Head of caudate nucleus (tissue), 42 donors: ENCODE data around the gene PRDM5.

Source experiments
- DNase-seq, 42 donors: peaks; one replicate each; pipeline versions ENCODE4 v3.0.0 to v3.0.0-alpha.2; 2020 to 2021; ENCODE audit warnings: mixed read lengths in 7 of 42
- intact Hi-C: fragments of 100-400 bp; cut with DNase I; formaldehyde crosslinking; loops from one replicate; pipeline ENCODE4 v1.15.0; 2022

PRDM5 gene

DNA sequence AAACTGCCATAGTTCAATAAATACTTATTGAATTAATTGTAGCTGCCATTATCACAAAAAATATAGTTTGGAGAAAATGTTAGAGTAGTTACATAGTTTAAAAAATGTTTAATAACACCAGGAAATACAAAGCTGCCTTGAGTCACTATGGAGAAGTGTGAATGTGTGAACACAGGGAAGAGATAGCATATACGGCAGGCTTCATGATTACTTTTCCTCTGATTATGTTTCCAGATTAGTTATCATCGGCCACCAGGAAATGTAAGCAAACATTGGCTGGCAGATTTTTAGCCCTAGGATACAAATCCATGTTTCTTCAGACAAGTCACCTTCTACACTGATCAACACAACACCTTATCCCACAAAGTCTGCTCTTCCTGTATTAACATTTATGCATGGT is 4.4 kb downstream of the PRDM5 start:
- DNase-seq: no peak

DNA sequence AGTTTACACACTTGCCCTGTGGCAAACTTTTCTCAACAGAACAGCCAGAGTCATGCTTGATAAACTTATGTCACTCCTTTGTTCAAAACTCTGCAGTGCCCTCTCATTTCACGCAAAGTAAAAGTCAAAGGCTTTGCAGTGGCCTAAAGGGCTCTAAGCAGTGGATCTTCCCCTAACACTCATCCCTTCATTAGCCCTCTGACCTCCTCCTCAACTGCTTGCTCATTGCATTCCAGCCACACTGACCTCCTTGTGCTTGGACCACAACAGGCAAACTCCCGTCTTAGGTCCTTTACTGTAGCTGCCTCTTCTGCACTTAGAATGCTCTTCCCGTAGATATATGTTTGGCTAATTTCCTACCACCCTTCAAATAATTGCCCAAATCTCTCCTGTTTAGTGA is 5.6 kb downstream of the PRDM5 start:
- intact Hi-C loops: no loop called here
- DNase-seq: no peak

More for the DNA sequence above, 4.4 kb downstream of the PRDM5 start:
- intact Hi-C loops: no loop called here

DNA sequence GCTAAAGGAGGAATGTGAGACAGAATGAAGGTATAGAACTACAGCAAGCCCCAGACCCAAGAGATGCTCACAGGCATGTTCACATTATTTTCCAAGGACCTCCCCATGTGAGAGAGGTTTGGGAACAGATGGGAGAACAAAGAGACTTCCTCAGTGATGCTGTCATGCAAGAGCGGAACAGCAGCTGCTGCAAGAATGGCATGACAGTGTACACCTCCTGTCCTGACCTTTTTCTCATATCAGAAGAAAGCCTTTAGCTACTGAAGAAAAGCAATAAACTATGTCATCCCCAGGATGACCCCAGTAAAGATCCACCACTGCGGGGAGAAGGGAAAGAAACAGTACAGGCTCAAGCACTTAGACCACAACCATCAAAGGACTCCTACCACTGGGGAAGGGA is 7.2 kb downstream of the PRDM5 start:
- intact Hi-C loops: no loop called here
- DNase-seq: no peak

DNA sequence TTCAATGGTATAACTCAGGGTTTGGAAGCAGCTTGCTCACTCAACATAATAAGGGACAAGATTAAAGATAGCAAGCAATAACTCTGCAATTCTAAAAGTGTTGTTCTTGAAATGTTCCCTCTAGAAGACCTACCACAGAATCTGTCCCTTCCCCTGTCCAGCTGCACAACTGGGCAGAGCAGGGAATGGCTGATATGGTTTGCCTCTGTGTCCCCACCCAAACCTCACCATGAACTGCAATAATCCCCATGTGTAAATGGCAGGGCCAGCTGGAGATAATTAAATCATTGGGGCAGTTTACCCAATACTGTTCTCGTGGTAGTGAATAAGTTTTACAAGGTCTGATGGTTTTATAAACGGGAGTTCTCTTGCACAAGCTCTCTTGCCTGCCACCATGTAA is 19.1 kb downstream of the PRDM5 start:
- intact Hi-C loops: no loop called here
- no peak for DNase-seq

DNA sequence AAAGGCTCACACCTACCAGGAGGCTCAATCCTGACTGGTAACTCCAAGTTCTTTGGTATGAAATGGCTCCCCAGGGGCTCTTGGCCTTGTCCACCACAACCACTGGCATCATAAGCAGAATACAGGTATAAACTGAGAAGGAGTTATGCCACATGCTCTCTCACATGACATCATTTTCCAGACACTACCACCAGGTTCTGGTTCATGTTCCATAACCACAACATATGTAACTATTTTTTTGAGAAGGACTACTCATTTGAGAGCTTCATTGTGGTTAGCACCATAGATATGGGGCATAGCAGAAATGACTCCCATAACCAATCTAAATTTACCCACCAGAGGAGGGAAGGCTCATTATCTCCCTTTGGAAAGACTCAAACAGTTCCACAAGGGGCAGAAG is 19.6 kb downstream of the PRDM5 start:
- intact Hi-C loops: no loop called here
- DNase-seq: no peak

DNA sequence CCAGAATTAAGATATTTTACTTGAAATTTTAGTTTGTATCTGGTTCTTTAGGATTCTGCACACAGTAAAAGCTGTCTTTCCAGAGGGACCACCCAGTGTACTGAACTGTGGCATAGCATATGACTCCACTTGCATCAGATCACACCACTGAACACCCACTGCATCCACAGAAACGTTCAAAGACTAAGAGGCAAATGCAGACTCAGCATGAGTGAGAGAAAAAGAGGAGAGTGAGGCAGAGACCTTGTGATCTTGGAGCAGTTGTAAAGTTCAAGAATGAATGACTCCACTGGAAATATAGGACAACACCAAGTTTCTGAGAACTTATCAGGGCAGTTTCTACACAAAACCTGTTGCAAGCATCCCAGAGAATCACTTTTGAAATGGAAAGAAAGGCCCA is 20.8 kb downstream of the PRDM5 start:
- no peak for DNase-seq
- intact Hi-C loops: no loop called here

DNA sequence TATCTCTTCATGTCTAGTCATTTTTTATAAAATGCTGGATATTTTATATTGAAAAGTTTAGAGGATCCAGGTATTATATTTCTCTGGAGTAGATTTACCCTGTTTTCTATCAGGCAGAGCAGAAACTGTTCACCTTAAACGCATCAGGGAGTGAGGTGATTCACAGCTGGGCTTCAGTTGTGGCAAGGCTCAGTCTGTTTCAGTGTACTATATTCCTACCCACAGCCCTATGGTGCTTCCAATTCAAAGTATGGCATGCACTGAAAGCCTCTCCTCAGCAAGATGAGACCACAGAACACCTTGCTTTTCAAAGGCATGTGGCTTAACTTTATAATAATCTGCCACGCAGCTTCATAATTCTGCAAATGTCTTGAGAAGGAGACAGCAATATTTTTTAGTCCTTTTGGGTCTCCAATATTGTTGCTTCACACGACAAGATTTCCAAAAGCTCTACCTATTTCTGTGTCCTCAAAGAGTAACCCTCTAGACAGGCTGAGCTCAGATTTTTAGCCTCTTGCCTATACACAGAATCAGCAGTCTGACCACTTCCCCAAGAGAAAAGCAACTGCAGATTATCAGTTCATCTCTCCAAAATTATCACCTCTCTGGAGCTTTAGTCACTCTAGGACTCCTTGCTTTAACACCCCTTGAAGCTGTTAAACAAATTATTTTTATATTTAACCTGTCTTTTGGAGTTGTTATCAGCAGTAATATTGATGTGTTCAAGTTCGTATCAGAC is 24.4 kb downstream of the PRDM5 start:
- no peak for DNase-seq
- intact Hi-C loops: no loop called here

DNA sequence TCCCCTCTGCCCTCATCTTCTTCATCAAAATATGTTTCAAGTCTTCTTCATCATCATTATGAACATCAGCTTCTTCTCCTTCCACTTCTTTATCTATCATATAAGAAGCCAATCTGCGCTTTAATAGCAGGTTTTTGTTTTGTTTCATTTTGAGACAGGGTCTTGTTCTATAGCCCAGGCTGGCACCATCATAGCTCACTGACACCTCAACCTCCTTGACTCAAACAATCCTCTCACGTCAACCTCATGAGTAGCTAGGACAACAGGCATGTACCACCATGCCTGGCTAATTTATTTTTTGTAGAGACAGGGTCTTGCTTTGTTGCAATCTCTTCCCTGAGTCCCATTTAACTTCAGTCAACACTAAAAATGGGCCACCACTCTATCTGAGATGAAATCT is 27.0 kb downstream of the PRDM5 start:
- intact Hi-C loops: no loop called here
- DNase-seq: no peak

DNA sequence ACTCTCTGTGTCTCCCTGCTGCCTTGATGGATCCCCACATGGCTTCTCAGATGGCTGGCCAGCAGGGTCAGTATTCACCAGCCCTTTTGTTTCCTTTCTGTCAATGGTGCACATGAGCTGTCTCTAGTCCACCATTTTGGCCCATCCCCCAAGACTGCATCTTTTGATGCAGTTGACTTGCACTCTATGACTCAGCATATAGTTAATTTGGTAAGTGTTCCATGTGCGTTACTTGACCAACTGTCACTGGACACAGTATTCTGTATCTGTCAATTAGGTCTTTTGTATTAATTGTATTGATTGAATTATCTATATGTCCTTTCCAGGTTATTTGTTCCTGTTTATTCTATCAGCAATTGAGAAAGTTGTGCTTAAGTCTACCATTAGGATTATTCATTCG is 29.2 kb downstream of the PRDM5 start:
- intact Hi-C loops: no loop called here
- no peak for DNase-seq

DNA sequence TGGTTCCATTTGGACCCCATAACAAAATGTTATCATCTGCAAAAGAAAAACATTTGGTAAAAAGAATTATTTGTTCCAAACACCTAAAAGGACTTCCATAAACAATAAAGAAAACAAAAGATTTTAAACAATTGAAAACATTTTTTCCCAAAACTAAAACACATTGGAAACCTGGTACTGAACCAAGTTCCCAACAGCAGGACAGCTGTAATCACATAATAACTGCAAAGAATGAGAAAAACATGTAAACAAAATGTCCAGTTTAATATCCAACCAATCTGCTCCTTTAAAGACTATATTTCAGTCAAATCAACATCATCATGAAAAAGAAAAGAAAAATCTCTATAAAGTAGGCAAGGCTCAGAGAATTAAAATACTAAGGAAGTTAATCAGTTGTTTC is 36.3 kb downstream of the PRDM5 start:
- intact Hi-C loops: no loop called here
- no peak for DNase-seq

DNA sequence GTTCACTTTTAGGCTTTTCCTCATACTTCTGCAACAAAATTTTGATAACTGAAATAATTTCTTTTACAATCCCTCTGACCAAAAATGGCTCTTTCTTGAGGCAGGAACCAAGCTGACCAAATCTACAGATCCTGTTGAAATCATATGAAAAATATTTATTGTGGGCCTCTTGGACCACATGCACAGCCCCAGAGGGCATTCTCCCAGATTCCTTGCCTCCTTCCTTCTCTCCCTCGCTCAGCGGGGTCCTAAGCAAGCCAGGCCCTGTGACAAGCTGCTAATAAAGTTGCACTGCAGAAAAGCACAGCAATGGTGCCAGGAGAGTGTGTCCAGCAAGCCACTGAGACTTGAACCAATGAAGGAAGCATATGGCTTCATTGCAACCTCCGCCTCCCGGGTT is 40.7 kb downstream of the PRDM5 start:
- DNase-seq: no peak
- intact Hi-C loops: no loop called here

DNA sequence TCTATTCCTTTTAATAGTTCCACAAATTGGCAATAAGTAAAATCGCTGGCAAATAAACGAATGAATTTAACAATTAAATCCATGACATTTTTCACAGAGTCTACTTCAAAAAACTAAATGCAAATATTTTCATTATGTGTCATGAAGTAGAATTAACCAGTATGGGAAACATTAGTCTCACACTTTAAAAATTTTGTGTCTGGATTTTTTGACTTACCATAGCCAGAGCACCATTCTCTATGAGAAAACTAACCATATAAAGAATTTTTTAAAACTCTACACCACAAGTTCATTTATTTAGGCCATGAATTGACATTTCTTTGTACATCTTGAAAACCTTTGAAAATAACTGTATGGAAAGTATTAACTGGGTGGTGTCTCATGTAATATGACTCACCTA is 41.2 kb downstream of the PRDM5 start:
- DNase-seq: no peak
- intact Hi-C loops: no loop called here

DNA sequence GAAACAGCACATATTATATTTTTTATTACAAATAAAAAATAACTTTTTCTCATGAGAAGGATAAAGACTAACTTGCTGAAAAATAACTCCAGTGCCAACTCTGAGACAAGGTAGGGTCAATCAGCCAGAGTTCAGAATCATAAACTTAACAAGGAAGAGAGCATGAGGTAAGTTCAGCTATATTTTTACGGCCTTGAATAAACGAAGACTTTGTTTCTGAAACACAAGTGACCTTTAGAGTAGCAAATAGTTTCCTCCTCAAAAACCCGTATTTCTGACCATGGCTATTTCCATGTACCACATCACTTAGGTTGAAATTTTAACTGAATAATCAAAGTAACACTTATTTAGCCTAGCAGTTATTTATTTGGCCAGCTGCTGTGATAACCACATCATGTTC is 45.5 kb downstream of the PRDM5 start:
- no peak for DNase-seq
- intact Hi-C loops: no loop called here

DNA sequence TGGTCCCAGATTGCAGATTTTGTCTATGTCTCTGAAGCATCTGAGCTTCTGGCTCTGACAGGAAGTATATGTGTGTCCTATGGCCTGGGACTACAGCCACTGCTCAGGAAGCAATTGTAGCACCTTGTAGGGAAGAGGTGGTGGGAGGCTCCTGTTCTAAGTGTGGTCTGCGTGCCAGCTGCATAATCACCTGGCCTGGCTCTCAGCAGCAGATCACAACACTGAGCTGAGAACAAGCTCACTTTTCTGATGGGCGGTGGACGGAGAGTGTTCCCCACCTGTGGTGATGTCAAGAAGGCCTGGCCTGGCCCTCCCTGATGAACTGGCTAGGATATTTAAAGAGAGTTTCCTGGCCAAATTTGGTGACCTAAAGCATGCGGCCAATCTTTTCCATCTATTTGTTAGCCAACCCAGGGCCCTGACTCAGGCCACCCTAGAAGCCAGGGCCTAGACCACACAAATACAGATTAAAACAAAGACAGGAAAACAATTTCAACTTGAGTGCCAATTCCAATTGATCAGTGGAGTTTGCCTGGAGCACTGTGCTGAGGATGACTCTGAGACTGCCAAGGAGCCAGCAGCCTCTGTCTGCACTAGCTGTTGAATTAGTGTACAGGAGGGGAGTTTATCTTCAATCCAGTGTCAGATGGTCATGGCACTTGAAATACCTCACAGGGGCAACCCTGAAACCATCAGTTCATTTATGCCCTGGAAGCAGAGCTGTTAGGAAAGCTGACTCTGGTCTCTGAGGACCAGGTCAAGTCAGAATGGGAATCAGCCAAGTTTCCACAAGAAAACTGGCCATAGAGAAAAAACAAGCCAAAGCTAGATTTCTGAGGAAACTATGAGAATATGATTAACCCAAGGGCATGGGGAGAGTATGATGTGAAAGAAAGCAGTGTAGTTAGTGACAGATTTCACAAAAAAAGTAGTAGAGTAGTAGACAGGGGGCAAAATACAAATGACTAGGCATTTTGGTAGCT is 47.4 kb downstream of the PRDM5 start:
- intact Hi-C loops: no loop called here
- no peak for DNase-seq

DNA sequence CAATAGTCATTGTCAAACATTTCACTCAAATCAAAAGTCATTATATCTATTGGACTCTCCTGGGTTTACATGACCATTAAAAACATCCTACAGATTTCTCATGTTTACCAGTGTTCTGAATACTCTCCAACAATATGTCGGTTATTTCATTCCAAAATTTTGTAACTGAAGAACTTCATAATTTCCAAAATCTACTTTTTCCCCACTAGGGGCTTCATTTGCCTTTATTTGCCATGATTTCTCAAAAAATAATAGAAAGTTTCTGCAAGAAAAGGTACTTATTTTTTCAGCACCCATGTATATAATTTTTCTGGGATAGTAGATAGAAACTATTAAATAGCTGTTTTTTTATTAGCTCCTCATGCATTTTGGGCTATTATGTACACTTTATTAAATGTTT is 49.0 kb downstream of the PRDM5 start:
- intact Hi-C loops: no loop called here
- DNase-seq: no peak

DNA sequence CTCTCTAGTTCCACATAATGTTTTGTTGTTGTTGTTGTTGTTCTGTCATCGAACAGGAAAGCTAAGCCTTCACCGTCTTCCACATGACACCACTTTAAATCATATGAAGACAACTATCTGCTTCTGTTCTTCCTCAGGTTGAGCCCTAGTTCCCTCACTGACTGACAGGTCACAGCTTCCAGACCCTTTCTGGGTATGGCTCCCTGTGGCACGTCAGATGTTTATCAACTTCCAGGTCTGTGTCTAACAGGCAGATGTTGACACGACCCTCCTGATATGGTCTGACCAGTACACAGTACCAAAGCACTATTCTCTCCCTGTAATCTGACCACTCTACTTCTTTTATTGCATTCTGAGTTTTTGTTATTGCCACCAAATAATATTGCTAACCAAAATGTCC is 51.4 kb downstream of the PRDM5 start:
- no peak for DNase-seq
- intact Hi-C loops: no loop called here

DNA sequence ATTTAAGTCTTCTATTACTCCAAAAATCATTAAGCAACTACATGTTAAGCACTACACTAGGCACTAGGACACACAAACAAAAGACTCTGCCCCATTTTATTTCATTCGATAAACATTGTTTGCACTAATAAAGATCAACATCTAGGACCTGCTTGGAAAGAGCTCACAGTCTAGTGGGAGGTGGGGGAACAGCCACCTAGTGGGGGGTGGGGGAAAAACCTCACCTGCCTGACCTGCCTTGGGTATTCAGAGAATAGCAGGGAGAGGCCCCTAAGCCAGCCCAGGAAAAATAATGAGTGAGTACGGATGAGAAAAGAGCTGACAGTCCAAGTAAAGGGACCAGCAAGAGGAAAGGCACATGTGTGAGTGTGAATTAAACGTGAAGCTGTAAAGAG is 52.2 kb downstream of the PRDM5 start:
- intact Hi-C loops: no loop called here
- no peak for DNase-seq

DNA sequence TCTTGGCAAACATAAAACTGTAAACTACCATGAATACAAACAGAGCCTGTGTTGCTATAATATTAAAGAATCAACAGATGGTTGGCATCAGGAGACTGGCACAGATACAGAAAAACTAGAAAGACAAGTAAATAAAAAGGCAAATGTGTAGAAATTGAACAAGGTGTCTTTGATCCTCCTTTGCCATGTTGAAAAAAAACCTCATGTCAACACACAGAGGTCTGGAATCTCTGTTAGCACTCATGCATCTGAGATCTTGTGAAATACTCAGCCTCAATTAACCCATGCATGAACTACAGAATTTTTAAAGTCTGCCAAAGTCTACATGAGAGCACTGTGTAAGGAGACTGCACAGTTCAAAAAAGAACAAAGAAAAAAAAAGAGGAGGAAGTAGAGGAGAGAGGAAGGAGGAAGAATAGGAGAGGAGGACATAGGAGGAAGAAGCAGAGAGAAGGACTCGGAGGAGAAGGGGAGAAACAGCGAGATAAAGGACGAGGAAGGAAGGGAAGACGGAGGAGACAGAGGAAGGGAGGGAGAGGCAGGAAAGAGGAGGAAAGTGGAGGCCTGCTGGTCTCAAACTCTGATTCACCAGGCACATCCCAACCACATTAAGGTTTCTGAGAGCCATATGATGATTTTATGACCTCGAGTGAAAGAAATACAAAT is 52.8 kb downstream of the PRDM5 start:
- DNase-seq: no peak
- intact Hi-C loops: no loop called here

DNA sequence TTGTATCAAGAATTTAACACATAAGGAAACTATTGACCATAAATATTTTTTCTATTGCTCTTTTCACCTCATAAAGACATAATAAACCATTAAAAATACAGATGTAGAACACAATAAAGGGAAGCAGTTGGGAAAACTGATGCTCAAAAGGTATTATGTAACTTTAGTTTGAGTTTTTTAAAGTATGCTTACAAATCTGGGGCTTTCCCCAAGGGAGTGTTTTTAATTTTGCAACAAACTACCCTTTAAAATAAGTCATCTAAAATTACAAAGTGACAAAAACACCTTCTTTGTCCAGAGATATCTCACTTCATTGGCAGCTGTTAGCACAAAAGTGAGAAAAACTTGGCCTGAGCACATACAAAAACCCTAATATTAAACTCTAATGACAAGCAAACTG is 55.0 kb downstream of the PRDM5 start:
- intact Hi-C loops: no loop called here
- DNase-seq: no peak

DNA sequence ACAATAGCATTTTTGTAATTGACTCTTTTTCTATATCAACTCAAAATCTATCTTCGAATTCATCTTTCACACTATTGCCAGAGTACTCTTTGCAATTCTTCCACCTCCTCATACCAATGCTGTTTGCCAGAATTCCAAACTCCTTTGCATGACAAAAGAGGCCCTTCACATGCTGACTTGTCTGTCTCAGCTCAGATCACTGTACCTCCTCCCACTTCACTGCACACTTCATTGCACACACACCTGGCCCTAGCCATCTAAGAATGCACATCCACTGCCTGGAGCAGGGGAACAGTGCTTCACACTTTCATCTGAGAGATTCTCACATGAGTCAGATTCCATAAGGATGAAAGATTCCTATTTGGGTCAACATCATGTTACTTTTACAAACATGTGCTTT is 56.5 kb downstream of the PRDM5 start:
- intact Hi-C loops: no loop called here
- DNase-seq: no peak
